ENCODE results near the gene CCDC85B. TPM values are rescaled to one million over a fixed set of nuclear protein-coding genes. Genes with fewer than 3 reads are reported as not detected.

The CCDC85B gene
- polyA plus RNA-seq, 3 donors, result 20.8 to 35.2 (median 24.4) TPM

- Mint-ChIP-seq H3K27me3 (ENCODE audit: low read depth in 3 of 3) (peaks cover 0 to 2% (median 1%) of the 10 kb centered on the region in 3 donors), H3K27ac (peak overlapping the region in 3 of 7 donors; percentile 97 to 99 (median 99)), H3K9me3 (peaks cover 0 to 2% (median 0%) of the 10 kb centered on the region in 7 donors), H3K36me3 (peaks cover 35 to 52% of the 10 kb centered on the region in 2 donors), H3K4me1 (peaks cover 32% of the 10 kb centered on the region), H3K4me3 (peak overlapping the region; percentile 91 to 96)
- peaks cover 29 to 38% of the 10 kb centered on the region in 2 donors for H3K4me1 ChIP-seq (ENCODE audit: control insufficient read depth in 1 of 2, insufficient read depth in 2 of 2, low read length in 2 of 2)
- H3K36me3 ChIP-seq (replicated peaks in 1 of 2; ENCODE audit: control insufficient read depth in 1 of 2, insufficient read depth in 2 of 2, low read length in 2 of 2), result peaks cover 46 to 53% of the 10 kb centered on the region in 2 donors
- no peak for DNase-seq
- peaks cover 48% of the 10 kb centered on the region for H4K20me1 ChIP-seq (ENCODE audit: insufficient read depth, low read length)
- H3K4me3 ChIP-seq (replicated peaks in 1 of 3; ENCODE audit: low read depth in 2 of 3, low read length in 3 of 3), result peak overlapping the region in 2 of 3 experiments; percentile 92 to 98
- H2AFZ ChIP-seq (ENCODE audit: insufficient read depth, low read depth, low read length, poor library complexity, severe bottlenecking), result no peak overlapping the region
- WGBS (ENCODE audit: insufficient coverage), result 95% methylated on average over 7 of the region's 13 CpGs
- H3K9me3 ChIP-seq (replicated peaks in 1 of 2; ENCODE audit: control insufficient read depth in 1 of 2, insufficient read depth in 1 of 2, low read length in 2 of 2), result no peaks in the 10 kb centered on the region
- no peak overlapping the region for H3K9ac ChIP-seq (ENCODE audit: insufficient read depth, low read length, poor library complexity, severe bottlenecking)
- TF ChIP-seq CTCF (IDR thresholded peaks at IDR 0.05), result no peak
- H3K4me2 ChIP-seq (replicated peaks; ENCODE audit: extremely low read depth, low read length, poor library complexity, severe bottlenecking), result peak overlapping the region; percentile 96
- intact Hi-C loops (cut with micrococcal nuclease), result no loop called here
- peaks cover 44% of the 10 kb centered on the region for H3K79me2 ChIP-seq (ENCODE audit: insufficient read depth, low read length)
- peak overlapping the region in 1 of 2 donors; percentile 86 for H3K27ac ChIP-seq (ENCODE audit: low read depth in 1 of 2, low read length in 2 of 2)
- no peaks in the 10 kb centered on the region for H3K27me3 ChIP-seq (ENCODE audit: control insufficient read depth in 2 of 2, insufficient read depth in 2 of 2, low read length in 2 of 2)
Observed at GRCh38 chr11:65861533-65862183, 28.8 kb upstream of the CCDC85B start.

- Histone ChIP-seq H3K36me3 (replicated peaks in 1 of 2; ENCODE audit: control insufficient read depth in 1 of 2, insufficient read depth in 2 of 2, low read length in 2 of 2) (peaks cover 48 to 58% of the 10 kb centered on the region in 2 donors), H3K9ac (ENCODE audit: insufficient read depth, low read length, poor library complexity, severe bottlenecking) (no peak overlapping the region), H3K4me2 (replicated peaks; ENCODE audit: extremely low read depth, low read length, poor library complexity, severe bottlenecking) (no peak overlapping the region), H3K27ac (ENCODE audit: low read depth in 1 of 2, low read length in 2 of 2) (no peak overlapping the region), H3K27me3 (ENCODE audit: control insufficient read depth in 2 of 2, insufficient read depth in 2 of 2, low read length in 2 of 2) (no peaks in the 10 kb centered on the region), H4K20me1 (ENCODE audit: insufficient read depth, low read length) (peaks cover 48% of the 10 kb centered on the region), H3K4me1 (ENCODE audit: control insufficient read depth in 1 of 2, insufficient read depth in 2 of 2, low read length in 2 of 2) (peaks cover 29 to 39% of the 10 kb centered on the region in 2 donors), H3K9me3 (replicated peaks in 1 of 2; ENCODE audit: control insufficient read depth in 1 of 2, insufficient read depth in 1 of 2, low read length in 2 of 2) (no peaks in the 10 kb centered on the region), H3K4me3 (replicated peaks in 1 of 3; ENCODE audit: low read depth in 2 of 3, low read length in 3 of 3) (no peak overlapping the region), H3K79me2 (ENCODE audit: insufficient read depth, low read length) (peaks cover 38% of the 10 kb centered on the region), H2AFZ (ENCODE audit: insufficient read depth, low read depth, low read length, poor library complexity, severe bottlenecking) (no peak overlapping the region)
- H3K4me3 Mint-ChIP-seq, result no peak overlapping the region
- TF ChIP-seq CTCF (IDR thresholded peaks at IDR 0.05), result no peak
- intact Hi-C loops (cut with micrococcal nuclease), result no loop called here
- peaks cover 0 to 2% (median 1%) of the 10 kb centered on the region in 3 donors for H3K27me3 Mint-ChIP-seq (ENCODE audit: low read depth in 3 of 3)
- WGBS (ENCODE audit: insufficient coverage), result 100% methylated on average over 3 of the region's 5 CpGs
- peak overlapping the region in 1 of 7 donors; percentile 43 for H3K27ac Mint-ChIP-seq
- no peak for DNase-seq
- H3K9me3 Mint-ChIP-seq, result peaks cover 0 to 2% (median 0%) of the 10 kb centered on the region in 7 donors
- peaks cover 36% of the 10 kb centered on the region for H3K4me1 Mint-ChIP-seq
- peaks cover 40 to 56% of the 10 kb centered on the region in 2 donors for H3K36me3 Mint-ChIP-seq
Observed at GRCh38 chr11:65862191-65862735, 28.2 kb upstream of the CCDC85B start.
